IMR-90 (cell line): ENCODE results near the gene ATP11A. TPM values are rescaled to one million over a fixed set of nuclear protein-coding genes. Genes with fewer than 3 reads are reported as not detected.

Experiments used
- CHD1 ChIP-seq: IDR thresholded peaks from 2 replicates; pipeline ENCODE4 v1.6.1; 2012; ENCODE audit warnings: low read depth, low read length, improper control_type of control experiment
- MAFK ChIP-seq: IDR thresholded peaks from 2 replicates; pipeline ENCODE4 v1.6.1; 2012; ENCODE audit warnings: low read depth, low read length, improper control_type of control experiment
- MAZ ChIP-seq: IDR thresholded peaks from 2 replicates; pipeline ENCODE4 v1.6.1; 2012; ENCODE audit warnings: low read depth, mild to moderate bottlenecking, low read length, improper control_type of control experiment, moderate library complexity, borderline replicate concordance
- MXI1 ChIP-seq: IDR thresholded peaks from 2 replicates; pipeline ENCODE4 v1.6.1; 2012; ENCODE audit warnings: low read depth, mild to moderate bottlenecking, low read length, moderate library complexity, borderline replicate concordance
- POLR2A ChIP-seq: IDR thresholded peaks from 2 replicates; pipeline ENCODE4 v1.6.1; 2012; ENCODE audit warnings: mild to moderate bottlenecking, low read depth, low read length
- RAD21 ChIP-seq: IDR thresholded peaks from 2 replicates; pipeline ENCODE4 v1.6.1; 2012; ENCODE audit warnings: low read length, improper control_type of control experiment
- polyA plus RNA-seq, 3 experiments: library from polyadenylated mRNA; depleted of rRNA; stranded (reverse); fragments of >200 nt; gene quantifications; 2 replicates each; pipeline ENCODE4 v1.2.3, GENCODE V29; 2012; ENCODE audit warnings: low replicate concordance in 1 of 3
- total RNA-seq: library from RNA; depleted of rRNA; stranded (reverse); fragments of >200 nt; gene quantifications from 2 replicates; pipeline ENCODE4 v1.2.3, GENCODE V29; 2012
- TF ChIP-seq, protein P1 (sequence below): fragments of 150-350 bp; IDR thresholded peaks from 2 replicates; pipeline ENCODE4 v1.6.1; 2016; ENCODE audit warnings: low read depth, mild to moderate bottlenecking, low read length, moderate library complexity, borderline replicate concordance

The ATP11A gene
- total and polyA plus RNA-seq, 2 of the 4 experiments (the other 2 are of a cell fraction): 8.4 to 12.0 TPM

DNA sequence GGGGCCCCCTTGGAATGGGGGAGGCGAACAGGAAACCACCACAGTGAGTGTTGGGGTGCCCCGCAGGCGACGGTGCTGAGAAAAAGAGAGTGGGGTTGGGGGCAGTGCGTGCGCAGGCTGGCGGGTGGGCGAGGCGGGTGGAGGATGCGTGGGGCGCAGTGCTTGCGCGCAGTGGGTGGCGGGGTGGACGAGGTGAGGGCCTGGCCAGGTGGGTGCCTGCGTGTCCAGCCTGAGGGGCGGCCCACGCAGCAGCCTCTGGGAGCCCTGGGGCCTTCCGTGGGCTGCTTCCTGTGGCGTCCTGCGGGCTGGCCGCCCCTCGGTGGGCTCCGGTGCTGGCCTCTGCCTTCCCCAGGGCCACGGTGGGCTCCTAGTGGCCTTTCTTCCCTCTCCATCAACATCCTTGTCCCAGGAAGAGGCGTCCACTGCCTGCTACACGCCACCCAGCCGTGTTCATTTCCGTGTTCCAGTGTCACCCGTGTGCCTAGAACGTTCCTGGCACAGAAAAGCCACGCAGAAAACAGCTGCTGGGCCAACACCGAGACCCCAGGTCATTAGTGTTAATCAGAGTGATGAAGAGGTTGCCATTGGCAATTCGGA lies 7.1 kb downstream of the ATP11A start (continued):
- TF ChIP-seq MAZ: no peak
- no peak for TF ChIP-seq MXI1
- no peak for TF ChIP-seq CHD1
- no peak for TF ChIP-seq POLR2A
- TF ChIP-seq RAD21: no peak
- TF ChIP-seq, protein P1, sequence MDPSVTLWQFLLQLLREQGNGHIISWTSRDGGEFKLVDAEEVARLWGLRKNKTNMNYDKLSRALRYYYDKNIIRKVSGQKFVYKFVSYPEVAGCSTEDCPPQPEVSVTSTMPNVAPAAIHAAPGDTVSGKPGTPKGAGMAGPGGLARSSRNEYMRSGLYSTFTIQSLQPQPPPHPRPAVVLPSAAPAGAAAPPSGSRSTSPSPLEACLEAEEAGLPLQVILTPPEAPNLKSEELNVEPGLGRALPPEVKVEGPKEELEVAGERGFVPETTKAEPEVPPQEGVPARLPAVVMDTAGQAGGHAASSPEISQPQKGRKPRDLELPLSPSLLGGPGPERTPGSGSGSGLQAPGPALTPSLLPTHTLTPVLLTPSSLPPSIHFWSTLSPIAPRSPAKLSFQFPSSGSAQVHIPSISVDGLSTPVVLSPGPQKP: no peak
- TF ChIP-seq MAFK: no peak
